GM23248 (cell line): ENCODE data around the gene ASIC2. TPM values are rescaled to one million over a fixed set of nuclear protein-coding genes. Genes with fewer than 3 reads are reported as not detected.

Experiments used
- DNase-seq: peaks from one replicate; pipeline ENCODE4 v3.0.0-alpha.2; 2015
- H2AFZ ChIP-seq: fragments of 200-600 bp; sonication (generic); 2 replicates; pipeline ENCODE4 v1.6.1; 2016; ENCODE audit warnings: antibody characterized with exemption
- H3F3A ChIP-seq: fragments of 200-600 bp; sonication (generic); 2 replicates; pipeline ENCODE4 v1.6.1; 2016; ENCODE audit warnings: mild to moderate bottlenecking, antibody characterized with exemption, mixed run types; ENCODE audit not compliant: insufficient read depth
- H3K27ac ChIP-seq: fragments of 200-600 bp; sonication (generic); 2 replicates; pipeline ENCODE4 v1.5.1; 2016; ENCODE audit warnings: mild to moderate bottlenecking
- H3K27me3 ChIP-seq: fragments of 200-600 bp; sonication (generic); replicated peaks from 2 replicates; pipeline ENCODE4 v1.6.1; 2016; ENCODE audit warnings: mild to moderate bottlenecking; ENCODE audit not compliant: insufficient read depth
- H3K36me3 ChIP-seq: fragments of 200-600 bp; sonication (generic); 2 replicates; pipeline ENCODE4 v1.6.1; 2016; ENCODE audit warnings: low read depth, mild to moderate bottlenecking
- H3K4me1 ChIP-seq: fragments of 200-600 bp; sonication (generic); 2 replicates; pipeline ENCODE4 v1.6.1; 2016; ENCODE audit warnings: mild to moderate bottlenecking; ENCODE audit not compliant: insufficient read depth
- H3K4me2 ChIP-seq: fragments of 200-600 bp; sonication (generic); one replicate; pipeline ENCODE4 v1.6.1; 2016; ENCODE audit warnings: mild to moderate bottlenecking; ENCODE audit not compliant: unreplicated experiment
- H3K4me3 ChIP-seq: fragments of 200-600 bp; sonication (generic); 2 replicates; pipeline ENCODE4 v1.5.1; 2016; ENCODE audit warnings: mild to moderate bottlenecking
- H3K79me2 ChIP-seq: fragments of 200-600 bp; sonication (generic); 2 replicates; pipeline ENCODE4 v1.6.1; 2016; ENCODE audit warnings: mild to moderate bottlenecking; ENCODE audit not compliant: insufficient read depth
- H3K9ac ChIP-seq: fragments of 200-600 bp; sonication (generic); 2 replicates; pipeline ENCODE4 v1.6.1; 2016; ENCODE audit warnings: mild to moderate bottlenecking
- H3K9me2 ChIP-seq: fragments of 200-600 bp; sonication (generic); 2 replicates; pipeline ENCODE4 v1.6.1; 2016; ENCODE audit warnings: mixed run types, mild to moderate bottlenecking, moderate library complexity; ENCODE audit not compliant: insufficient read depth
- H3K9me3 ChIP-seq: fragments of 200-600 bp; sonication (generic); one replicate; pipeline ENCODE4 v1.6.1; 2017; ENCODE audit warnings: low read depth
- H4K20me1 ChIP-seq: fragments of 200-600 bp; sonication (generic); 2 replicates; pipeline ENCODE4 v1.6.0; 2016; ENCODE audit not compliant: insufficient read depth
- EZH2 ChIP-seq: fragments of 200-600 bp; sonication (generic); IDR thresholded peaks from 2 replicates; pipeline ENCODE4 v1.6.1; 2018; ENCODE audit warnings: antibody characterized with exemption, mild to moderate bottlenecking; ENCODE audit not compliant: insufficient read depth, poor library complexity, severe bottlenecking
- EZH2phosphoT487 ChIP-seq: fragments of 200-600 bp; sonication (generic); IDR thresholded peaks from 2 replicates; pipeline ENCODE4 v1.6.1; 2018; ENCODE audit warnings: antibody characterized with exemption, moderate library complexity, mild to moderate bottlenecking, low read depth; ENCODE audit not compliant: insufficient read depth
- WGBS, 2 experiments: methylation state at CpG; one replicate each; pipeline ENCODE4 v1.1.6; 2015 to 2017; ENCODE audit warnings: low lambda C conversion rate in 2 of 2, low coverage in 1 of 2; ENCODE audit errors: missing lambda C conversion rate in 2 of 2; 5-methylcytosine and 5-hydroxymethylcytosine counted together
- in situ Hi-C: fragments of 300-500 bp; cut with MboI; formaldehyde crosslinking; loops from 2 replicates; pipeline ENCODE4 v1.15.0; 2020
- polyA plus RNA-seq: library from polyadenylated mRNA; unstranded; fragments of >200 nt; fragmentation: Nextera tagmentation; extraction: Ambion mirVana; gene quantifications from 2 replicates; pipeline ENCODE4 v1.2.1, GENCODE V29; 2016
- total RNA-seq: library from RNA; depleted of rRNA; stranded (reverse); fragments of >200 nt; shearing (Covaris generic); gene quantifications from 2 replicates; pipeline ENCODE4 v1.2.3, GENCODE V29; 2014

Gene ASIC2
- total and polyA plus RNA-seq, 2 experiments from 2014 or later, result under 0.01 TPM; not detected in 1

DNA sequence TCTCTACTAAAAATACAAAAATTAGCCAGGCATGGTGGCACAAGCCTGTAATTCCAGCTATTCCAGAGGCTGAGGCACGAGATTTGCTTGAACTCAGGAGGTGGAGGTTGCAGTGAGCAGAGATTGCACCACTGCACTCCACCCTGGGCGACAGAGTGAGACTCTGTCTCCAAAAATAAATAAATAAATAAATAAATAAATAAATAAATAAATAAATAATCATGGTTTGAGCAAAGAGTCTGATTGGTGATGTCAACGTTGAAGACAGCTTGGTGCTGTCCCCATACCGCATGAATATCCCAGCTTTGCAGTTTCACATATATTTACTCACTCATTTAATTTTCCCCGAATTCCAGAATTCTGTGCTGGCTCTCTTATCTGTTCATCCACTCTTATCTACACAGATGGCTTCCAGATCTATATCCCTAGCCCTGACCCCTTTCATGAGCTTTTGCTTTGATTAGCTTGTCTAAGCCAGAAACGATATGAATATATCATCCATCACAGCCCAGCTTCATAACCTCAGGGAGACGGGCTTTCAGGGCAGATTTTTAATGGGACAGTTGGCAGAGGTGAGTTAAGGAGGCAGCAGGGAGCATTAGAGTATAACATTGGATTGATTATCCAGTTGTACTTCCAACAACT is 210.4 kb downstream of the ASIC2 start:
- Histone ChIP-seq H3K36me3 (no peaks in the 10 kb centered on the region), H3K9me2 (no peaks in the 10 kb centered on the region), H2AFZ (no peak overlapping the region), H3K79me2 (no peaks in the 10 kb centered on the region), H3F3A (no peaks in the 10 kb centered on the region), H3K4me3 (no peak overlapping the region), H4K20me1 (no peaks in the 10 kb centered on the region), H3K9me3 (no peaks in the 10 kb centered on the region), H3K27me3 (peaks cover 14% of the 10 kb centered on the region), H3K4me1 (no peaks in the 10 kb centered on the region), H3K9ac (no peak overlapping the region), H3K4me2 (no peak overlapping the region), H3K27ac (no peak overlapping the region)
- TF ChIP-seq EZH2phosphoT487 (no peak), EZH2 (no peak)
- 43 to 44% methylated on average over 7 of the region's 7 CpGs for WGBS, 2 experiments
- DNase-seq, result no peak
- in situ Hi-C loops, result no loop called here

GRCh38 chr17:33080091-33080490 is 213.0 kb downstream of the ASIC2 start:
- Histone ChIP-seq H2AFZ (no peak overlapping the region), H3K79me2 (no peaks in the 10 kb centered on the region), H3K9me2 (no peaks in the 10 kb centered on the region), H3K4me2 (no peak overlapping the region), H4K20me1 (no peaks in the 10 kb centered on the region), H3K27me3 (no peaks in the 10 kb centered on the region; the same call in none of the 2 replicates), H3K9me3 (no peaks in the 10 kb centered on the region), H3K9ac (no peak overlapping the region), H3K4me3 (no peak overlapping the region), H3K36me3 (no peaks in the 10 kb centered on the region), H3K27ac (no peak overlapping the region), H3F3A (no peaks in the 10 kb centered on the region), H3K4me1 (no peaks in the 10 kb centered on the region)
- in situ Hi-C loops, result no loop called here
- DNase-seq, result no peak
- TF ChIP-seq EZH2phosphoT487 (no peak), EZH2 (no peak)
- 36 to 44% methylated on average over 3 of the region's 3 CpGs for WGBS, 2 experiments

DNA sequence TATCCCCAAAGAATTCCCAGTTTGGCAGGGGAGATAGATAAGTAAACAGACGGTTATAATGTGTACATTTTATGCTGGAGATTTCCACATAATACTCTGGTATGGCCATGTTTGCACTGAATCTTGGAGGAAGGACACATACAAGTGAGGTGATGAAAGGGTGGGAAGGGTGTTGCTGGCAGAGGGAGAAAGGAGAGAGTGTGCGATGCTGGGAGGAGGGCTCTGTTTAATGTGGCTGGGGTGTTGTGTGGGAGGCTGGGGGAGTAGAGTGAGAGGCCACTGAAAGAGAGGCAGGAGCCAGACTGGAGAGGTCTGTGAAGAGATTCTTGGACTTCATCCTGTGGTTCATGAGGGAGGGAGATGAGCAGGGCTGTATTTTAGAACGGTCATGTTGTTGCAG is 213.9 kb downstream of the ASIC2 start:
- no peak overlapping the region for H3K4me2 ChIP-seq
- H2AFZ ChIP-seq, result no peak overlapping the region
- whole genome bisulfite sequencing, 2 experiments, result 45 to 59% methylated on average over 3 of the region's 3 CpGs

DNA sequence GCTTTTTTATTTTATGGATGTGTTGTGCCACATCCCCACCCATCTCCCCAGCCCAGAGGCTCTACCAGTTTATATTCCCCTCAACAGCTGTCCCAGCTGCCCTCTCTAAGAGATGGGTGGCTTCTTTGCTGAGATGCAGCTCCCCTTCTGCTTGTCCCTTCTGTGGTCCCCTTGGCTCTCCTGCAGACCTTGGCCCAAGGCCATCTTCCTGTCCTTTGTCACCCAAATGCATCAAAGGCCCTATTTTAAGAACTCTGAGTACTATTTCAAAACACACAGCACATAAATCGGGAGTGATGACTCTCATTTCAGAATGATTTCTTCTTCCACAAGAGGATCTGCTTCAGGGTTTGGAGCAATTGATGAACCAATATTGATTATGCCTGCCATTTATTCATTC is 216.1 kb downstream of the ASIC2 start:
- Histone ChIP-seq H3K9ac (no peak overlapping the region), H3K4me3 (no peak overlapping the region), H3K4me1 (no peaks in the 10 kb centered on the region), H3K36me3 (no peaks in the 10 kb centered on the region), H2AFZ (no peak overlapping the region), H3K27me3 (no peaks in the 10 kb centered on the region; the same call in none of the 2 replicates), H3K9me3 (no peaks in the 10 kb centered on the region), H3K27ac (no peak overlapping the region), H3K9me2 (no peaks in the 10 kb centered on the region), H3K4me2 (no peak overlapping the region), H3K79me2 (no peaks in the 10 kb centered on the region), H3F3A (no peaks in the 10 kb centered on the region), H4K20me1 (no peaks in the 10 kb centered on the region)
- TF ChIP-seq EZH2phosphoT487, result no peak
- TF ChIP-seq EZH2, result no peak
- WGBS, 2 experiments, result 22 to 32% methylated on average over 1 of the region's 1 CpG
- in situ Hi-C loops, result no loop called here
- no peak for DNase-seq

More for the DNA sequence above, 213.9 kb downstream of the ASIC2 start:
- Histone ChIP-seq H3F3A (no peaks in the 10 kb centered on the region), H3K27me3 (no peaks in the 10 kb centered on the region; the same call in none of the 2 replicates), H3K4me3 (no peak overlapping the region), H3K36me3 (no peaks in the 10 kb centered on the region), H3K9me2 (no peaks in the 10 kb centered on the region), H3K9me3 (no peaks in the 10 kb centered on the region), H3K4me1 (no peaks in the 10 kb centered on the region), H3K79me2 (no peaks in the 10 kb centered on the region), H3K27ac (no peak overlapping the region), H3K9ac (no peak overlapping the region), H4K20me1 (no peaks in the 10 kb centered on the region)
- TF ChIP-seq EZH2, result no peak
- no peak for TF ChIP-seq EZH2phosphoT487
- in situ Hi-C loops, result no loop called here
- DNase-seq, result no peak

- Histone ChIP-seq H3K79me2 (no peaks in the 10 kb centered on the region), H3K36me3 (no peaks in the 10 kb centered on the region), H3K27me3 (peaks cover 5% of the 10 kb centered on the region), H3K27ac (no peak overlapping the region), H3F3A (no peaks in the 10 kb centered on the region), H3K4me3 (no peak overlapping the region), H3K9ac (no peak overlapping the region), H3K9me2 (no peaks in the 10 kb centered on the region), H3K9me3 (no peaks in the 10 kb centered on the region), H3K4me2 (no peak overlapping the region), H2AFZ (no peak overlapping the region), H3K4me1 (no peaks in the 10 kb centered on the region), H4K20me1 (no peaks in the 10 kb centered on the region)
- in situ Hi-C loops, result no loop called here
- TF ChIP-seq EZH2 (no peak), EZH2phosphoT487 (no peak)
- WGBS, 2 experiments, result 55 to 61% methylated on average over 7 of the region's 7 CpGs
- DNase-seq, result no peak
Measured at GRCh38 chr17:33073416-33073815, 219.7 kb downstream of the ASIC2 start.
